HG03066 (cell line): ENCODE results near the gene NCAM2.
"Not testable (repeated sequence)": the region's sequence is repeated elsewhere in the genome, so short reads cannot be mapped to it uniquely, and the experiment has no call there.

Experiments
- ATAC-seq: cut with Tn5 transposase; IDR thresholded peaks from one replicate; pipeline ENCODE4 v1.9.1; 2021; ENCODE audit warnings: low read depth; ENCODE audit not compliant: unreplicated experiment

The NCAM2 gene

GRCh38 chr21:21097466-21097865 is 99.3 kb downstream of the NCAM2 start:
- ATAC-seq = no peak

- ATAC-seq = no peak
Observed at GRCh38 chr21:21101911-21102310, 103.7 kb downstream of the NCAM2 start.

DNA sequence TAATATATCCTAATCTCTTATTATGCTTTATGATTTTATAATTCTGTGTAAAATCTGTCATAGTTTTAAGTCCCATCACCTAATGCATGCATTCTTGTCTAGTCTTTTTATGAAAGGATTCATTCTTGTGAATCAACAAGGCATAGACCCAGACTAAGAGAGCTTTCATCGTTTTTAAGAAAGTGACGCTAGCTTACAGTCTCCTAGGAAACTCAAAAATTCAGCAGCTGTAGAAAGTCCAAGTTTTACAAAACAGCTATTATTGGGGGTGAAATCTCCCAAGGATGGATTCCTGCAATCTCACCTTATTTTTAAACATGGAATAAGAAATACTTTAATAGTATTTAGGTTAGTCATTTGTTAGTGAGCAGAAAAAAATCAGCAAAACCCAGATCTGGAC is 104.7 kb downstream of the NCAM2 start:
- no peak for ATAC-seq

DNA sequence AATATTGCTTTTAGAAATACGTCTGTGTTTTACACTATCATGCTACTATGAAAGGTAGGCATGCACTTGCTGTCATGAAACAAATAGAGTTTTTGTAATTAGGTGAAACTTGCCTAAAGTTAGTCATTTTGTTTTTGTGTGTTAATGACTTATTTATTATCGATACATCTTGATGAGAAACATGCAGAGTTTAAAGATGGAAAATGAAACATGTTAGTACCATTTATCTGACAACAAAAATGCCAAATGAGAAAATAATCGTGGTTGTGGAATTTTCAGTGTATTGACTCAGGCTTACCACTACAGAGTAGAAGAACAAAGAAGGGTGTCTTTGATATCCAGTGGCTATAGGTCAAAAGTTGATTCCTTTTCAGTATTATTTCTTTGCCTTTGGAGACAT is 105.5 kb downstream of the NCAM2 start:
- ATAC-seq = no peak

- ATAC-seq = no peak
Observed at GRCh38 chr21:21109736-21110135, 111.5 kb downstream of the NCAM2 start.

DNA sequence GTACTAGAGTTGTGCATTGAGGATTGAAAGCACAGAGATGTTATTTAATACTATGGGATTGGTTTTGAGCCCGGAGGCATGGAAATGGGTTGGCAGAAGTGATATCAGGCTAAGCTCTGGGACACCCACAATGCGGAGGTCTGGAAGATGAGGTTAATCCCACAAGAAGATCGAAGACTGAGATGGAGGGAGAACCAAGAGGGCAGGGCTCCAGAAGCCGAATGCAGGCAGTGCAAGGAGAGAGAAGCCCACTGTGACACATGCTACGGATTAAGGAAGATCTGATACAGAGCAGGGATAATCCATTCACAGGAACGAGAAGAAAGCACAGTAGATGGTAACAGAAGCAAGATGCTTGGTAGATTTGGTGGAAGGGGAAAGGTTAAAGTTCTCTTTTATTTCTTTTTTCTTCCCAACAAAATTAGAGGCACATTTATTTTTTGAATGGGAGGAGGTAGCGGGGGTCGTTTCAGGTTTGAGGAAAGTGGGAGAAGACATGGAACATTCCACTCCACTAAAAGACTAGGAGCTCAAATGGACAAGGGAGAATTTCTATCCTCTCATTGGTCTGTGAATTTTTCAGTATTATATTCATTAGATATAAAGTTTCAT is 113.2 kb downstream of the NCAM2 start:
- no peak for ATAC-seq

DNA sequence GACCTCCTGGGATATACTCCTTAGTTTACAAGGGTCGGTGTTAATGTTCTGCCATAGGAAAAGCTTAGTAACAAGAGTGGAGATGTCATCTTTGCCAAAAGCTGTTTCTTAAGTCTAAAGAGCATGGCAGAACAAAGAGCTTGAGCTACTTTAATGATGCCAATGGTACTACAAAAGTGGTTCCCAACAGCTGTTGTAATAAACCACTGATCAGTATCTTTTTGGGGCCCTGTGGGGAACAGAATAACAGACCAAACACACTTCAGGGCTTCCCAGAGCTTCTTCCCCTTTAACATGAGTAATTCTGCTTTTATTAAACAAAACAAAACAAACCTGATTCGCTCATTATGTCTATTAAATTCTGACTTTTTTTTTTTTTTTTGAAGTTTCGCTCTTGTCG is 116.3 kb downstream of the NCAM2 start:
- ATAC-seq = no peak

GRCh38 chr21:21119091-21119490 is 120.9 kb downstream of the NCAM2 start:
- no peak for ATAC-seq

GRCh38 chr21:21122680-21123079 is 124.5 kb downstream of the NCAM2 start:
- no peak for ATAC-seq

GRCh38 chr21:21132390-21132789 is 134.2 kb downstream of the NCAM2 start:
- ATAC-seq = no peak

DNA sequence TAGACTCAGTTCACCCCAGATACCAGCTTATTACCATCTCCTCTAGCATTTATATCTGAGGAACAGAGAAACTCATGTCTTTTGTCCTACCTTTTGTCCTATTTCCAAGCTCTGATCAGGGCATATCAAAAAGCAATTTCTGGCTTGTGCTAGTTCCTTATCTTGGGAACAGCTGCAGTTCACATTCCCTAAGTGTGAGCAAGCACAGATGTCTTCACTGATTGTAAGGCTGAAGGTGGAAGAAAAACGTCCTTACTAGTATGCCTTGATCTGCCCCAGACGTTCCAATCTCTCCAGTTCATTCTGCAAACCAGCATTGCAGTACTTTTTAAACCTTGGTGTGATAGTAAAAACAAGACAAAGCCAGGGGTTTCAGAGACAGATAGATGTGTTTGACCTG is 139.8 kb downstream of the NCAM2 start:
- ATAC-seq = no peak

DNA sequence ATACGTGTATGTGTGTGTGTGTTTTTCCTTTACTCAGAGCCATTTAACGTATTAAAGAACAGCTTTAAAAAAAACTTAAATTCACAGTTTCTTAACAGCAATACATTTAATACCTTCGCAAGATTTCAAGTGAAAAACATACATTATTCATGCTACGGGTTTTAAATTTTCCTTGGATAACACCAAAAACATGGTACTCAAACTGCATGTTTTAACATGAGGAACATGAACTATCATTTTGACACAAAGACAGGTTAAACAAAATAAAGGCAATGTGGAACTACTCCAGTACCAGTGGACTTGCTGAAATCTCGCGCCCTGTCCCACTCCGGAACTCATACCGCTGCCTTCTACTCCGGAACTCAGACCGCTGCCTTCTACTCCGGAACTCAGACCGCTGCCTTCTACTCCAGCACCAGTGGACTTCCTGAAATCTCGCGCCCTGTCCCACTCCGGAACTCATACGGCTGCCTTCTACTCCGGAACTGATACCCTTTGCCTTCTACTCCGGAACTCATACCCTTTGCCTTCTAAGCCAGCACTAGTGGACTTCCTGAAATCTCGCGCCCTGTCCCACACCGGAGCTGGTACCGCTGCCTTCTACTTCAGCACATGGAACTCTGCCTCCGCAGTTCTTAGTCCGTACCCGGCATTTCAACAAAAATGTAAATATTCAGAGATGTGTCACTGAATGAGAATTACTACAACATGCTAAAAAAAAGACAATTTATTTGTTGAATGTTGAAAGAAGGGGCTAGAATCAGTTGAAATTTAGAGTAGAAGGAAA is 148.6 kb downstream of the NCAM2 start:
- ATAC-seq = no peak

- no peak for ATAC-seq
Observed at GRCh38 chr21:21147374-21147745, 149.2 kb downstream of the NCAM2 start.

GRCh38 chr21:21148009-21148408 is 149.8 kb downstream of the NCAM2 start:
- no peak for ATAC-seq

DNA sequence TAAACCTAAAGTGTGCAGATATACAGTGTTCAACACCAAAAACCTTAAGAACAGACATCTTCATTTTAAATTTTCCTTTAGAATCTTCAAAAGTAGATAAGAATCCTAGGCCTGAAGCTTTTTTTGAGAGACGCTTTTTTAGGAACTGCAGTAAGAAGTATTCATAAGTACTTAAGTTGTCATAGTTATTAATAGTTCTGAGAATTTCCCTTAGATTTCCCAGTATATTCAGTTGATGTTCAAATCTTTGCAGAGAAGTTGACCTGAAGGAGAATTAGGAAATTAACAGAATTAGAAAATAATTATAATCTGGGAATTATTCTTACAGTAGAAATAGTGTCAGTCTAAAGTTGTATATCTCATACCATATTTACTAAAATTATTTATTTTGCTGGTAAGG is 150.3 kb downstream of the NCAM2 start:
- no peak for ATAC-seq

DNA sequence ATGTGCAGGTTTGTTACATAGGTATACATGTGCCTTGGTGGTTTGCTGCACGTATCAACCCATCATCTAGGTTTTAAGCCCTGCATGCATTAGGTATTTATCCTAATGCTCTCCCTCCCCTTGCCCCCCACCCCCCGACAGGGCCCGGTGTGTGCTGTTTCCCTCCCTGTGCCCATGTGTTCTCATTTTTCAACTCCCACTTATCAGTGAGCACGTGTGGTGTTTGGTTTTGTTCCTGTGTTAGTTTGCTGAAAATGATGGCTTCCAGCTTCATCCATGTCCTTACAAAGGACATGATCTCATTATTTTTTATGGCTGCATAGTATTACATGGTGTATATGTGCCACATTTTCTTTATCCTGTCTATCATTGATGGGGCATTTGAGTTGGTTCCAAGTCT is 151.2 kb downstream of the NCAM2 start:
- ATAC-seq = not testable (repeated sequence)

DNA sequence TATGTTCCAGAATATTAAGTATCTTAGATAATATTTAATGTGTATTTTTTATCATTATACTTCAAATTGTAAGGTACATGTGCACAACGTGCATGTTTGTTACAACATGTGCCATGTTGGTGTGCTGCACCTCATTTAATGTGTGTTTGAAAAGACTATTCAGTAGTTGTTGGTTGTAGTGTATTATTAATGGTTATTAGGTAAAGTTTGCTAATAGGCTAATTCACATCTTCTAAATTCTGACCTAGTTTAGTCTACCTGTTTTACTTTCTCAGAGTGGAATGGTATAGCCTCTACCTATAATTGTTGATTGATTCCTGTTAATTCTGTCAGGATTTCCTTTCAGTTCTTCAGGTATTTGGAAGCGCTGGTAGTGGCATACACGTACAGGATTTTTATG is 153.0 kb downstream of the NCAM2 start:
- ATAC-seq = no peak

- ATAC-seq = no peak
Observed at GRCh38 chr21:21156397-21156796, 158.2 kb downstream of the NCAM2 start.

DNA sequence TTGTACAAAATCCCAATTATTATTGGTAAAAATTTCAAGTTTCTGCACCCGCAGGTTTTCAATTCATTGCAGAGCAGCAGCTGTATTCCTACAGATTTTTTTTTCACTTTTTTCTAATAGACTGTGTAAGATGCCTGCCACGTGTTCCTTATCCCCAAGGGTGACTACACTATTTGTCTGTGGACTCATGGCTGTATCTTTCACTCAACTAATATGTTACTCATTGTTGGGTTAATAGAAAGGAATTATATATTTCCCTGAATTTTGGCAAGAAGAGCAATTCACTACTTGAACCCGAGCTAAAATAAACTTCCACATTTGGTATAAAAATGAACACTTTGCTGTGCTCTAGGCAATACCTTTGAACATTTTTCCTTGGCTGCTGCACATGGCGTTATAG is 158.7 kb downstream of the NCAM2 start:
- ATAC-seq = no peak

GRCh38 chr21:21158376-21158918 is 160.2 kb downstream of the NCAM2 start:
- no peak for ATAC-seq

- ATAC-seq = no peak
Observed at GRCh38 chr21:21159253-21159899, 161.2 kb downstream of the NCAM2 start.

GRCh38 chr21:21162786-21163185 is 164.6 kb downstream of the NCAM2 start:
- no peak for ATAC-seq
